RWPE1 (cell line): Measurements from ENCODE around the gene HEG1.

Experiments used
- CTCF ChIA-PET: fragments of 350-600 bp; sonication (Branson Sonifier 250); formaldehyde crosslinking; extraction: SDS; loops from one replicate; lab custom pipeline; 2021; lab: Yijun Ruan, JAX
- POLR2A ChIA-PET: fragments of 400-600 bp; formaldehyde crosslinking; extraction: SDS; loops from one replicate; lab custom pipeline; 2020; ENCODE audit warnings: antibody characterized with exemption; ENCODE audit not compliant: low non-redundant PET; lab: Yijun Ruan, JAX
- DNase-seq: peaks from one replicate; pipeline ENCODE4 v3.0.0; 2012; ENCODE audit warnings: low spot score
- H3K27ac ChIP-seq: fragments of 450-650 bp; 2 replicates; pipeline ENCODE4 v1.5.1; 2017
- TF ChIP-seq, protein P1 (sequence below): fragments of 450-650 bp; conservative IDR thresholded peaks from 2 replicates; pipeline ENCODE4 v1.5.1; 2017; ENCODE audit warnings: low read depth, mild to moderate bottlenecking

Gene HEG1

DNA sequence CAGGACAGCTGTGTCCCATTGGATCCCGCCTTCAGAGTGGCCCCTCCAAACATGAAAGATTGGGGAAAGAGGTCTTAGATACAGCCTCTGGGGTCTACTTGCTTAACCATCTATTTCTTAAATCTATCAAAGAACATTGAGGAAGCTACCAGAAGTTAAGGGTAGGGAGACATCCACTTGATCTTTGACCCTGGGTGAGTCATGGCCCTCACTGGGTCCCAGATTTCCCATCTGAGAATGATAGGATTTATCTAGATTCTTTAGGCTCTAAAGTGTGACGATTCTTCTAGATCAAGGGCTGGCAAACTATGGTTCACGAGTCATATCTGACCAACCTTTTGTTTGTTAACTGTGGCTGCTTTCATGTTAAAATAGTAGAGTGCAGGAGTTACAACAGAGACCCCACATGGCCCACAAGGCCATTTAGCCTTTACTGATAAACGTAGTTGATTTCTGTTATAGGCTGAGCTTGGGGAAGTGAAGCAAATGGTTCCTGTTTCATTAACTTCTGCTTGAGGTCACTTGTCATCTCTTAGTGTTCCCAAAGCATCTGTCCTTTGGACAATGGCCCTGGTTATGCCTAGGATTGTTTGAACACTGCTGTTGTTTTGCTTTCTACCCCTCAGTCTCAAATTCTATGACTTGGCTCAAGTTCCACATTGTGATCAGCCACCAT is 129.2 kb downstream of the HEG1 start:
- DNase-seq: no peak
- POLR2A ChIA-PET: no interaction called here
- H3K27ac ChIP-seq: no peak overlapping the region
- CTCF ChIA-PET: interaction anchor here (0.6 to 1.7 kb wide), 3 partner anchors 12 to 286 kb away, joined by 4 to 5 read pairs (median 5); partner anchors contain the start of gene SLC12A8
- TF ChIP-seq, protein P1, sequence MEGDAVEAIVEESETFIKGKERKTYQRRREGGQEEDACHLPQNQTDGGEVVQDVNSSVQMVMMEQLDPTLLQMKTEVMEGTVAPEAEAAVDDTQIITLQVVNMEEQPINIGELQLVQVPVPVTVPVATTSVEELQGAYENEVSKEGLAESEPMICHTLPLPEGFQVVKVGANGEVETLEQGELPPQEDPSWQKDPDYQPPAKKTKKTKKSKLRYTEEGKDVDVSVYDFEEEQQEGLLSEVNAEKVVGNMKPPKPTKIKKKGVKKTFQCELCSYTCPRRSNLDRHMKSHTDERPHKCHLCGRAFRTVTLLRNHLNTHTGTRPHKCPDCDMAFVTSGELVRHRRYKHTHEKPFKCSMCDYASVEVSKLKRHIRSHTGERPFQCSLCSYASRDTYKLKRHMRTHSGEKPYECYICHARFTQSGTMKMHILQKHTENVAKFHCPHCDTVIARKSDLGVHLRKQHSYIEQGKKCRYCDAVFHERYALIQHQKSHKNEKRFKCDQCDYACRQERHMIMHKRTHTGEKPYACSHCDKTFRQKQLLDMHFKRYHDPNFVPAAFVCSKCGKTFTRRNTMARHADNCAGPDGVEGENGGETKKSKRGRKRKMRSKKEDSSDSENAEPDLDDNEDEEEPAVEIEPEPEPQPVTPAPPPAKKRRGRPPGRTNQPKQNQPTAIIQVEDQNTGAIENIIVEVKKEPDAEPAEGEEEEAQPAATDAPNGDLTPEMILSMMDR: no peak

- POLR2A ChIA-PET: no interaction called here
- TF ChIP-seq, protein P1: no peak
- no peak overlapping the region for H3K27ac ChIP-seq
- CTCF ChIA-PET: no interaction called here
- DNase-seq: no peak
Observed at GRCh38 chr3:124924741-124925140, 131.1 kb downstream of the HEG1 start.

DNA sequence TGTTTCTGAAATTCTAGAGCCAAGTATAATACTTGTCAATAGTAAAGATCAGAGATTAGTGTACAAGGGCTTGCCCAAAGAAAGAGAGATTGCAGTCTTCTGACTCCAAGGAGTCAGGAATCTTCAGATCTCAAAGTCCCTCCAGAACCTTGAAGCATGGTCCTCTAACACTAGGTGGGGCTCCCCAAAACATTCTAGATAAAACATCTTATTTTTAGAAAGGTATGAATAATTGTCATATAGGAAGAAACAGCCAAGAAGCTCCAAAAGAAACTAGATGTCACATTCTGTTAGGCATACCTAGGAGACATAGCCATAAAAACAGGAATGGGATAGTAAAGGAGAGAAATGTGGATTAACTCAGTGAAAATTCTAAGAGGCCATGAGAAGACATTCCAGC is 132.0 kb downstream of the HEG1 start:
- TF ChIP-seq, protein P1: peak; percentile 34
- ChIA-PET POLR2A (no interaction called here), CTCF (interaction anchor here (0.6 kb wide), 1 partner anchor 21 kb away, joined by 3 read pairs; no protein-coding TSS in a partner anchor)
- no peak for DNase-seq
- no peak overlapping the region for H3K27ac ChIP-seq

- ChIA-PET POLR2A (no interaction called here), CTCF (interaction anchor here (0.6 to 0.7 kb wide), 2 partner anchors 15 to 603 kb away, joined by 3 to 7 read pairs; no protein-coding TSS in a partner anchor)
- TF ChIP-seq, protein P1: no peak
- no peak for DNase-seq
- no peak overlapping the region for H3K27ac ChIP-seq
Observed at GRCh38 chr3:124920718-124921117, 135.1 kb downstream of the HEG1 start.

GRCh38 chr3:124919756-124920155 is 136.0 kb downstream of the HEG1 start:
- TF ChIP-seq, protein P1: no peak
- CTCF ChIA-PET: interaction anchor here (0.6 kb wide), 1 partner anchor 141 kb away, joined by 3 read pairs; no protein-coding TSS in a partner anchor
- H3K27ac ChIP-seq: no peak overlapping the region
- POLR2A ChIA-PET: no interaction called here
- no peak for DNase-seq

- no peak overlapping the region for H3K27ac ChIP-seq
- POLR2A ChIA-PET: no interaction called here
- no peak for DNase-seq
- TF ChIP-seq, protein P1: no peak
- CTCF ChIA-PET: interaction anchor here (0.6 to 1.7 kb wide), 3 partner anchors 17 to 1477 kb away, joined by 3 to 8 read pairs (median 4); no protein-coding TSS in a partner anchor
Observed at GRCh38 chr3:124918524-124918923, 137.3 kb downstream of the HEG1 start.
